PC-9 (cell line): ENCODE measurements around the gene TMEM126A. TPM values are rescaled to one million over a fixed set of nuclear protein-coding genes. Genes with fewer than 3 reads are reported as not detected.
"Not testable (repeated sequence)": the region's sequence is repeated elsewhere in the genome, so short reads cannot be mapped to it uniquely, and the experiment has no call there.

Source experiments
- BruUV-seq: library from RNA; stranded (reverse); fragments of 400-500 nt; replicated peaks from 2 replicates; lab custom pipeline; 2021; lab: Mats Ljungman, UMichigan
- CTCF ChIA-PET: fragments of 300-600 bp; sonication (Branson Sonifier 250); formaldehyde crosslinking; loops from one replicate; lab custom pipeline; 2022; ENCODE audit warnings: antibody characterized with exemption; lab: Charles Lee
- POLR2A ChIA-PET: fragments of 300-600 bp; sonication (Branson Sonifier 250); formaldehyde crosslinking; loops from one replicate; lab custom pipeline; 2022; ENCODE audit warnings: antibody characterized with exemption; ENCODE audit not compliant: unreplicated experiment; lab: Charles Lee
- DNase-seq, 2 experiments: peaks; one replicate each; pipeline versions ENCODE4 v3.0.0 to v3.0.0-alpha.2; 2015 to 2022; ENCODE audit warnings: mixed read lengths in 1 of 2
- H2AFZ ChIP-seq: fragments of 200-600 bp; sonication (generic); 2 replicates; pipeline ENCODE4 v1.8.1; 2017; ENCODE audit warnings: antibody characterized with exemption
- H3F3A ChIP-seq: fragments of 200-600 bp; sonication (generic); 2 replicates; pipeline ENCODE4 v1.8.1; 2017; ENCODE audit warnings: antibody characterized with exemption, mild to moderate bottlenecking, low read depth; ENCODE audit not compliant: insufficient read depth
- H3K27ac ChIP-seq: fragments of 200-600 bp; sonication (generic); 2 replicates; pipeline ENCODE4 v1.6.1; 2016; ENCODE audit warnings: mixed run types
- H3K27me3 ChIP-seq: fragments of 200-600 bp; sonication (generic); 2 replicates; pipeline ENCODE4 v1.6.1; 2016; ENCODE audit warnings: low read depth, mixed run types; ENCODE audit not compliant: insufficient read depth
- H3K36me3 ChIP-seq: fragments of 200-600 bp; sonication (generic); 2 replicates; pipeline ENCODE4 v1.6.1; 2016; ENCODE audit warnings: low read depth, mixed run types
- H3K4me1 ChIP-seq: fragments of 200-600 bp; sonication (generic); replicated peaks from 2 replicates; pipeline ENCODE4 v1.6.1; 2016; ENCODE audit warnings: mixed run types; ENCODE audit not compliant: insufficient read depth
- H3K4me2 ChIP-seq: fragments of 200-600 bp; sonication (generic); 2 replicates; pipeline ENCODE4 v1.6.1; 2017; ENCODE audit warnings: mixed run types
- H3K4me3 ChIP-seq: fragments of 200-600 bp; sonication (generic); 2 replicates; pipeline ENCODE4 v1.6.1; 2016; ENCODE audit warnings: mixed run types
- H3K79me2 ChIP-seq: fragments of 200-600 bp; sonication (generic); 2 replicates; pipeline ENCODE4 v1.6.1; 2017; ENCODE audit warnings: low read depth, mixed run types
- H3K9me2 ChIP-seq: fragments of 200-600 bp; sonication (generic); 2 replicates; pipeline ENCODE4 v1.8.1; 2017; ENCODE audit warnings: mild to moderate bottlenecking; ENCODE audit not compliant: insufficient read depth
- H3K9me3 ChIP-seq: fragments of 200-600 bp; sonication (generic); 2 replicates; pipeline ENCODE4 v1.8.1; 2016; ENCODE audit warnings: low read depth; ENCODE audit not compliant: insufficient read depth
- H4K20me1 ChIP-seq: fragments of 200-600 bp; sonication (generic); 2 replicates; pipeline ENCODE4 v1.8.1; 2017; ENCODE audit not compliant: insufficient read depth
- CTCF ChIP-seq: fragments of 200-600 bp; sonication (generic); conservative IDR thresholded peaks from 2 replicates; pipeline ENCODE4 v1.6.1; 2017; ENCODE audit warnings: mixed run types, antibody characterized with exemption, mild to moderate bottlenecking, moderate library complexity
- EZH2 ChIP-seq: fragments of 200-600 bp; sonication (generic); IDR thresholded peaks from 2 replicates; pipeline ENCODE4 v1.8.0; 2017; ENCODE audit warnings: antibody characterized with exemption, low read depth
- intact Hi-C: fragments of 100-400 bp; cut with micrococcal nuclease; formaldehyde crosslinking; loops from one replicate; pipeline ENCODE4 v1.10.0; 2022; ENCODE audit not compliant: unreplicated experiment
- total RNA-seq: library from RNA; stranded (reverse); gene quantifications from 2 replicates; pipeline ENCODE4 v1.2.3, GENCODE V29; 2021

Gene TMEM126A
- total RNA-seq, 1 experiment from 2014 or later, result 26.3 TPM

- ChIA-PET CTCF (no interaction called here), POLR2A (interaction anchor here (0.7 kb wide), 1 partner anchor 1224 kb away, joined by 5 read pairs; no protein-coding TSS in a partner anchor)
- intact Hi-C loops, result no loop called here
- Histone ChIP-seq H3K36me3 (no peaks in the 10 kb centered on the region), H3K9me2 (no peaks in the 10 kb centered on the region), H3K9me3 (no peaks in the 10 kb centered on the region), H2AFZ (no peak overlapping the region), H3F3A (no peaks in the 10 kb centered on the region), H3K4me2 (no peak overlapping the region), H3K4me1 (no peaks in the 10 kb centered on the region), H3K27ac (no peak overlapping the region), H3K79me2 (no peaks in the 10 kb centered on the region), H4K20me1 (no peaks in the 10 kb centered on the region), H3K4me3 (no peak overlapping the region), H3K27me3 (no peaks in the 10 kb centered on the region)
- DNase-seq, result no peak
- TF ChIP-seq EZH2 (no peak), CTCF (no peak)
- BruUV-seq, result no TSS peak
Observed at GRCh38 chr11:85603220-85603619, 44.5 kb upstream of the TMEM126A start.

- POLR2A ChIA-PET, H3K27me3 ChIP-seq, H3K27ac ChIP-seq, intact Hi-C loops, H3K9me2 ChIP-seq, H3K9me3 ChIP-seq, H4K20me1 ChIP-seq, H3K4me3 ChIP-seq, BruUV-seq, H3K36me3 ChIP-seq, CTCF ChIA-PET, H3K79me2 ChIP-seq, DNase-seq, H3F3A ChIP-seq, H3K4me2 ChIP-seq, H2AFZ ChIP-seq, H3K4me1 ChIP-seq: not testable (repeated sequence)
Observed at GRCh38 chr11:85606237-85606636, 41.5 kb upstream of the TMEM126A start.

GRCh38 chr11:85608621-85609020 is 39.1 kb upstream of the TMEM126A start:
- POLR2A ChIA-PET, BruUV-seq: not testable (repeated sequence)

GRCh38 chr11:85609286-85609685 is 38.5 kb upstream of the TMEM126A start:
- H3K9me2 ChIP-seq, H3K27me3 ChIP-seq, H3K36me3 ChIP-seq, H3K4me2 ChIP-seq, H2AFZ ChIP-seq, intact Hi-C loops, POLR2A ChIA-PET, H3K79me2 ChIP-seq, CTCF ChIA-PET, H3K4me3 ChIP-seq, H3K4me1 ChIP-seq, H4K20me1 ChIP-seq, H3K9me3 ChIP-seq, H3F3A ChIP-seq, H3K27ac ChIP-seq, BruUV-seq, DNase-seq: not testable (repeated sequence)

More at GRCh38 chr11:85608621-85609020, 39.1 kb upstream of the TMEM126A start:
- DNase-seq, H3F3A ChIP-seq, H2AFZ ChIP-seq, H3K27me3 ChIP-seq, H3K9me3 ChIP-seq, H3K9me2 ChIP-seq, H3K4me3 ChIP-seq, H3K27ac ChIP-seq, CTCF ChIA-PET, intact Hi-C loops, H4K20me1 ChIP-seq, H3K4me1 ChIP-seq, H3K36me3 ChIP-seq, H3K79me2 ChIP-seq, H3K4me2 ChIP-seq: not testable (repeated sequence)

- H3F3A ChIP-seq, H3K27me3 ChIP-seq, H4K20me1 ChIP-seq, H3K79me2 ChIP-seq, H3K4me2 ChIP-seq, DNase-seq, CTCF ChIA-PET, intact Hi-C loops, H3K27ac ChIP-seq, H3K36me3 ChIP-seq, H3K9me2 ChIP-seq, BruUV-seq, H3K9me3 ChIP-seq, POLR2A ChIA-PET, H2AFZ ChIP-seq, H3K4me3 ChIP-seq, H3K4me1 ChIP-seq: not testable (repeated sequence)
Observed at GRCh38 chr11:85611643-85612042, 36.1 kb upstream of the TMEM126A start.
